ENCODE measurements around the gene DICER1. TPM values are rescaled to one million over a fixed set of nuclear protein-coding genes. Genes with fewer than 3 reads are reported as not detected.
A peak's percentile ranks its signal among the peaks of the same experiment; 100 is the strongest.
"Not testable (repeated sequence)": the region's sequence is repeated elsewhere in the genome, so short reads cannot be mapped to it uniquely, and the experiment has no call there.

DICER1 gene
- polyA plus RNA-seq, 1 donor: 41.6 TPM

GRCh38 chr14:95150910-95151309 is 6.4 kb downstream of the DICER1 start:
- no peak for DNase-seq

- DNase-seq: no peak
Observed at GRCh38 chr14:95149441-95149840, 7.9 kb downstream of the DICER1 start.

DNA sequence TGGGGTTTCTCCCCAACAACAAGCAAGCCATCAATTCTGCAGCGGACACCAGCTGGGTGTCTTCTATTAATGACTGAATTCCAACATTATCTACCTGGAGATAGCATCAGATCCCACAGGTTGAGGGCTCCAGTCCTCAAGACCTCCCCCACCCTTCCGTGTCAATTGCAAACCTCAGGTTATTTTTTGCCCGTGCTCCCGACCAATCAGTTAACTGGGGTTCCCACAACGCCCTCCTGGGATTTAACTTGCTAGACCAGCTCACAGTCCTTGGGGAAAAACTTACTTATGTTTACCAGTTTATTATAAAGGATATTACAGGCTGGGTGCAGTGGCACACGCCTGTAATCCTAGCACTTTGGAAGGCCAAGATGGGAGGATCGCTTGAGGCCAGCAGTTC is 9.7 kb downstream of the DICER1 start:
- no peak for DNase-seq

DNA sequence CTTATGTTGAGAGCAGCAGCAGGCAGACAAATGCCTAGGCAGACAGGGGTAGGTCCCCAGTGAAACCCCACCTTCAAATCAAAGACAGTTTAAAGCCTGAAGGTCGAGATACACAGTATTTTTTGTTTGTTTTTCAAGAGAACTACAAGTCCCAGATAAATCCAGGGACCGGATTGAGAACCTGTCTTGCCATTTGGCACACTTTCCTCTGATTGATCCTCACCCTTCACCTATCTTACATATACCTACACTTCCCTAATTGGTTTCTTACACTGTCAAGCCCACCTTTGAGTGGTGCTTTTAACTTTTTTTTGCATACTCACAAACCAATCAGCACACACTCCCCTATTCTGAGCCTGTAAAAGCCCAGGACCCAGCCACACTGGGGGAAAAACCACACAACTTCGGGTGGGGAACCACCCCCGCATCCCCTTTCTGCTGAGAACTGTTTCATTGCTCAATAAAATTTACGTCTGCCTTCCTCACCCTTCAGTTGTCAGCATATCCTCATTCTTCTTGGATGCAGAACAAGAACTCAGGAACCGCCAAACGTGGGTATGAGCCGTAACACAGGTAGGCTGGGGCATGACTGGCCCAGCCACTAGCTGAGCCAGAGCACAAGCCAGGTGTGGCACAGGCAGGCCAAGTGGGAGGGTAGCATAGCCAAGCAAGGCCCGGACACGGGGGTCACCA is 11.1 kb downstream of the DICER1 start:
- no peak for DNase-seq

- no peak for DNase-seq
Observed at GRCh38 chr14:95144849-95145248, 12.5 kb downstream of the DICER1 start.

DNA sequence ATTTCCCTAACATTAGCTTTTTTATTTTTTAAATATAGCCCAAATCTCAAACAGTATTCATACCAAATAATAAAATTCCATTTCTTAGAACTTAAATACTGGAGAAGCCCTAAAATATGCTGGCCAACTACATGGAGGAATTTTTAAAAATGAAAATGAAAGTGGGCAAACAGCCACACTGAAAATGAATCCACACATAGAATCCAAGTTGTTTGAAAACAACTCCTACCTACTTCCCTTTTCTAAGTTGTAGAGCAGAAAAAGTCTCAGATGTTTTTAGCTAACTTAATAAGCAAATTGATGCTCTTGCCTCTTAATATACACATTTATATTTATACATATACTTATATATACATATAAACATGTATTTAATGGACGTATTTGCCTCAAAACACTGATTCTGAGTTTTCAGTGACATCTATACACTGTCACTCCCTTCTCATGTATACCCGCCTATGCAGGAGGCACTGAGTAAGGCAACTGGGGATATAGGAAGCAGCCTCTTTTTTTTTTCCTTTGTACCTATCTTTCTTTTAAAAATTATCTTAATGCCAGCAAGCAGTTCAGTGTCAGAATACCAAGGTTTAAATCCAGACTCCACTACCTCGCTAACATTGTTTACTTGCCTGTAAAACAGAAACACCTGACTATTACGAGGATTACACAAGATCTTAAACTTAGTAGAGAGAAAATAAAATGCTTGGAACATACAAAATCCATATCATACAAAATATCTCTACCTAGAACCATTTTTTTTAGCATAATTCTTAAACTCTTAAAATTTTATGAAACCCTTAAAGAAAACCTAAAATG is 13.3 kb downstream of the DICER1 start:
- DNase-seq: peak; percentile 56

DNA sequence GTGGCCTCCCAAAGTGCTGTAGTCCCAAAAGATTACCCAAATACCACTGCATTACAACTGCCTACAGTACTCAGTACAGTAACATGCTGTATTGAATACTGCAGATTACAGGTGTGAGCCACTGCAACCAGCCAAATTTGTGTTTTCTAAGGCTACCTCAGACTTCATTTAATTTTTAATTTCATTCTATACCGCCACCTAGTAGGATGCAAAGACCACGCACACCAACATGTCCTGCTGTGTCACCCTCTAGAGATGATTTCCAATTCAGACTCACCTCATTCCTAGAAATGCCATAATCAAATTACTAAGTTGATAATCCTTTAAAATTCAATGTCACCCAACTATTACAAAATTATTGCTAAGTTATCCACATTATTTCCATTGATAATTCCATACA is 15.1 kb downstream of the DICER1 start:
- no peak for DNase-seq

GRCh38 chr14:95141684-95142083 is 15.6 kb downstream of the DICER1 start:
- no peak for DNase-seq

DNA sequence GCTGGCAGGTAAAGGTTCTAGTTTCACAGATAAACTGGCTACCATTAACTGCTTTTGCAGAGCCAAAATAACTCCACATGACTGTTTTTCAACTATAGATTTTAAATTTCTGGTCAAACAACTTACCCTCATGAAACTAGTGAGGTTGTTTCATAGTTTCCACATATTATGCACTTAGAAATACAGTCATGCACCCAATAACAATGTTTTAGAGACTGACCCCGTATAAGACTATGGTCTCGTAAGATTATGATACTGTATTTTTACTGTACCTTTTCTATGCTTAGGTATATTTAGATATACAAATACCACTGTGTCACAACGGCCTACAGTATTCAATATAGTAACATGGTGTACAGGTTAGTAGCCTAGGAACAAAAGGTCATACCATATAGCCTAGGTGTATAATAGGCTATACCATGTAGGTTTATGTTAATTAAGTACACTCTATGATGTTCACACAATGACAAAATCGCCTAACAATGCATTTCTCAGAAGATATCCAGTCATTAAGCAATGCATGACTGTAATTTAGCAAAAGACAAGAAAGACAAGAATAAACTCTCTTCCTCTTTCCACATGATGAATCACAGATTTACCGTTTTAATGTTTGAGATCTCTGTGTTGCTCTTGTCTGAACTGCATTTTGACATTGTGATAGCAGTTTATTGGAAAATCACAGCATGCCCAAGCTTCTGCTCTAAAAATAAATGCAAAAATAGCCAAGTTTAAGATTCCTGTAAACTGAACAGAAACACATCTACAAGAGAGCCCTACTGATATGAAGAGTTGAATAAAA is 17.1 kb downstream of the DICER1 start:
- DNase-seq: no peak

GRCh38 chr14:95138876-95139275 is 18.5 kb downstream of the DICER1 start:
- DNase-seq: no peak

GRCh38 chr14:95138455-95138854 is 18.9 kb downstream of the DICER1 start:
- DNase-seq: not testable (repeated sequence)

GRCh38 chr14:95137804-95138167 is 19.5 kb downstream of the DICER1 start:
- no peak for DNase-seq

DNA sequence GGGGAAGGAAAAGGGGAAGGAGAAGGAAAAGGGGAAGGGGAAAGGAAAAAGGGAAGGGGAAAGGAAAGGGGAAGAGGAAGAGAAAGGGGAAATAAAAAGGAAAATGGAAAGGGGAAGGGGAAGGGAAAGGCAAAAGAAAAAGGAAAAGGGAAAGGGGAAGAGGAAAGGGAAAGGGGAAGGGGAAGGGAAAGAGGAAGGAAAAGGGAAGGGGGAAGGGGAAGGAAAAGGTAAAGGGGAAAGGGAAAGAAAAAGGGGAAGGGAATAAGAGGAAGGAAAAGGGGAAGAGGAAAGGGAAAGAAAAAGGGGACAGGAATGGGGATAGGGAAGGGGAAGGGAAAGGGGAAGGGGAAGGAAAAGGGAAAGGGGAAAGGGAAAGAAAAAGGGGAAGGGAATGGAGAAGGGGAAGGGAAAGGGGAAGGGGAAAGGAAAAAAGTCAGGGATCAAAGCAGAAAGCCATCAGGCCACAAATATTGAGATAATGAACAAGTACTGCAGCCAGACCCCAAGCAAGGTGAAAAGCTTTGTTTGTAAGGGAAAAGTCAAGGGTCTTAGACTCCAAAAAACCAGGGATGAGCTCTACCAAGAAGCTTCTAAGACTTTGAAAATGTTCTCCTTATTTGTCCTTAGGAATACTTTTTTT is 20.0 kb downstream of the DICER1 start:
- no peak for DNase-seq

- DNase-seq: no peak
Observed at GRCh38 chr14:95136631-95137030, 20.7 kb downstream of the DICER1 start.

DNA sequence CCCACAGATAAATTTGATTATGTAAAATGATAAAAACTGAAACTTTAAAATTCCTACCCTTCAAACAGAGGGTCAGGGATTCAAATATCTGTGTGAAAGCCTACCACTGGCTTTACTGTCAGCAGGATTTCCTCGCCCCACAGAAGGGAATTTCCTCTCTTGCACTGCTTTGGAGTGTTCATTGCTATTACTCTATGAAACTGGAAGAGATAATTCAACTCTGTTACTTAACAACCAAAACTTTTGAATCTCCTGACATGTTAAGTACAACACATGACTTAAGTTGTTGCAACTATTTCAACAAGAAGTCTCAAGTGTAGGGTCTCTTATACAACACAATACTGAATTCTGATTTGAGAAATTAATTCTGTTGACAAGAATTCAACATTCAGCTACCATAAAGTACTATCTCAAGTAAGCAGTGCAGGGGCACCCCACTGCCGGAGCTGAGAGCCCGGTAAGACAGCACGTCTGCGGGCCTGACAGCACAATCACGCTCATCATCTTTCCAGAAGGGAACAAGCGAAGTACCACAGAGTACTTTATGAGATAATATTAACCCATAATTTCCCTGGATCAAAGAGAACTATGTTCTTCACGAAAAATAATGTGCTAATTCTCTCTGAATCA is 22.9 kb downstream of the DICER1 start:
- no peak for DNase-seq

DNA sequence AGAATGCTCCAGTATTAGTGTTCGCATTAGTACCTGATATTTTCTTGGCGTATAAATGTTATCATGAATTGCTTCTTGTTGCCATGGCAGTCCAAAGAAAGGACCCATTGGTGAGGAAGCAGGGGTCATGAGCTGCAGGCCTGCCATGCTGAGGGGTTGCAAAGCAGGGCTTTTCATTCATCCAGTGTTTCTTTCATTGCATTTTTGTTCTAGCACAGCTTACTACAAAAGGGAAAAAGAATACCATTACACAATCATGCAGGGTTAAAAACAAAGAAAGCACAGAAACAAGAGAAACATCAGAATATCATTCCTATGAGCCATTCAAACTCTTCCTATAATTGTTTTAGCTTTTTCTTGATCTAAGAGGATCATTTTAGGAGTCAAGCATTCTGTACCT is 24.0 kb downstream of the DICER1 start:
- DNase-seq: no peak

DNA sequence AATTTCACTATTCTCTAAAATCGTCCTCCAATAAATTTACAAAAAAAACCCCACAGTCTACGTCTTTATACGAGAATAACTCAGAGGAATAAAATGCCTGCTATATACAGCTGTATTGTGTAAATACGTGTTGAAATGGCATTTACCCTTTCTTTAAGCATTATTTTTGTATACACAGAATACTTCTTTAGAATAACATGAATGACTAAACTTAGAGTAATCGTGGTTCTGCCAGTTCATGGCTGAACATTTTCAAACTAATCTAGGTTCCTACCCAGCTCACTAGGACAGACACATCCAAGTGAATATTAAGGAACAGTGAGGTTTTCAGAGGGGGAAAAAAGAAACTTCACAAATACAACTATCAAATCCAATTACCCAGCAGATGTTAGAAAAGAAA is 24.6 kb downstream of the DICER1 start:
- no peak for DNase-seq

- DNase-seq: no peak
Observed at GRCh38 chr14:95130549-95130948, 26.8 kb downstream of the DICER1 start.

DNA sequence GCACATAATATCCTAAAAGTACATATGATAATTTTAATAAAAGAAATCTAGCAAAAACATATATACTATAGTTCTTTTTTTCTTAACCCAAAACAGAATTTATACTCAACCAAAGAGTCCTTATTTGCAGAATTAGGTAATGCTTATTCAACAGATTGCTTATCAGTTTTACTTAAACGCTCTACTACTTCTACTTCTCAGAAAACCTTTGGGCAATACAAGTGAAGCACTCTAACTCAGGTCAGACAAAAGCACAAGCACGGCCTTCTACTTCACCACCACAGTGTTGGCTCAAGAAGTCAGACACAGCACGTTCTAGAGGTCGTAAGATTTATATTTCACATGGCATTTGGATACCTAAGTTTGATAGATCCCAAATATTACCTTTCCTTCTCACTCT is 29.2 kb downstream of the DICER1 start:
- DNase-seq: no peak

DNA sequence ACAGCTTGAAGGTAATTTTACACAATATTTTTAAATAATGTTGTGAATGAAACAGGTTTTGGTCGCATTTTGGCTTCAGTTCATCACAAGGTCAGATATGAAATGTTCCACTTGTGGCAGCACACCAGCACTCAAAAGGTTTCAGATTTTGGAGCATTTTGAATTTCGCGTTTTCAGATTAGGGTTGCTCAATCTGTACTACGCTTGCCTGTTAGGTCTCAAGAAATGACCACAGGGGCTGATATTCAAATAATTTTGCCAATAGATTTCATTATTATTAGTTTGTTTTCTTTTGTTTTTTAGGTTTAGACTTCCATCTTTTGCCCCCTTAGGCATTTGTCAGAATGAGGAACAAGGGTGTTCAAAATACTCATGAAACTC is 29.8 kb downstream of the DICER1 start:
- no peak for DNase-seq

DNA sequence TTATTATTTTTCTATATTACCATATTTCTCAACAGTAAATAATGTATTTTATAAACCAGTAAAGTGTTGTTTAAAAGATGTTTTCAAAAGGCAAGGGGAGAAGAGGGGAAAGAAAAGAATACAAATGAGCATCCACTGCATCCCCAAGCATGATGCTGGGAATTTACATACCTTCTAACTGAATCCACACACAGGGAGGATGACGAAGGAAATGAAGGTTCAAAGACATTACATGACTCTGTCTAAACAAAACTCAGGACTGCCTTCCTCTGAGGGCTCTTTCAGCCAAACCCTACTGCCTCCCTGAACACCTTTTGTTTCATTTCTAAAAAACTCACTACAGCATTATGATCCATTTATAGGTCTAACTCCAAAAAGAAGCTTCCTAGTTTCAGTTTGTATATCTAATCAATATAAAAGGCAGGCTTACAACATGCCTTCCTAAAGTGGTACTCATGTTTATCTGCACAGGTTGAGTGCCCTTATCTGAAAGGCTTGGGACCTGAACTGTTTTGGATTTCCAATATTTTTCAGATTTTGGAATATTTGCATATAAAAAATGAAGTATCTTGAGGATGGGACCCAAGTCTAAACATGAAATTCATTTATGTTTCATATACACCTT is 30.3 kb downstream of the DICER1 start:
- no peak for DNase-seq

- DNase-seq: no peak
Observed at GRCh38 chr14:95125915-95126314, 31.4 kb downstream of the DICER1 start.

All from hindlimb muscle (tissue), 1 donor.